ENCODE data around the gene TRPV4.

GRCh38 chr12:109760031-109760929 lies 72.9 kb downstream of the TRPV4 start:
- TF ChIP-seq EP300 (IDR thresholded peaks at IDR 0.05; ENCODE audit: borderline replicate concordance in 1 of 2, low read depth in 1 of 2, low read length in 1 of 2) (no peak), NRF1 (IDR thresholded peaks at IDR 0.05; ENCODE audit: low read depth, low read length) (no peak), RXRA (IDR thresholded peaks at IDR 0.05; ENCODE audit: borderline replicate concordance, low read depth) (no peak)
